SK-N-SH treated with all-trans-retinoic acid at 6 μM for 48 hours (cell line): ENCODE measurements around the gene KRT83.

Experiments
- ARNTL ChIP-seq: fragments of 450-650 bp; formaldehyde crosslinking; IDR thresholded peaks from 2 replicates; pipeline ENCODE4 v1.5.0; 2020; ENCODE audit warnings: low read depth, mild to moderate bottlenecking, moderate library complexity, borderline replicate concordance
- CSDC2 ChIP-seq: fragments of 250-450 bp; sonication (Bioruptor Pico); IDR thresholded peaks from 2 replicates; pipeline ENCODE4 v1.5.0; 2020; ENCODE audit warnings: mild to moderate bottlenecking, moderate library complexity
- ESRRG ChIP-seq: fragments of 250-450 bp; sonication (Bioruptor Pico); IDR thresholded peaks from 2 replicates; pipeline ENCODE4 v1.6.1; 2021; ENCODE audit warnings: mild to moderate bottlenecking
- GLIS3 ChIP-seq: fragments of 250-450 bp; sonication (Bioruptor Pico); IDR thresholded peaks from 2 replicates; pipeline ENCODE4 v1.5.0; 2020; ENCODE audit warnings: mild to moderate bottlenecking, moderate library complexity
- OSR1 ChIP-seq: fragments of 250-450 bp; sonication (Bioruptor Pico); IDR thresholded peaks from 2 replicates; pipeline ENCODE4 v1.8.0; 2022; ENCODE audit warnings: moderate library complexity, mild to moderate bottlenecking, inconsistent platforms
- PPARA ChIP-seq: fragments of 250-450 bp; sonication (Bioruptor Pico); IDR thresholded peaks from 2 replicates; pipeline ENCODE4 v1.5.0; 2020; ENCODE audit warnings: mild to moderate bottlenecking, borderline replicate concordance
- ZFP3 ChIP-seq: fragments of 250-450 bp; sonication (Bioruptor Pico); IDR thresholded peaks from 2 replicates; pipeline ENCODE4 v1.5.0; 2020; ENCODE audit warnings: mild to moderate bottlenecking, moderate library complexity
- ZNF565 ChIP-seq: fragments of 450-650 bp; formaldehyde crosslinking; conservative IDR thresholded peaks from 2 replicates; pipeline ENCODE4 v1.5.0; 2020; ENCODE audit warnings: low read depth, mild to moderate bottlenecking, moderate library complexity
- ZNF70 ChIP-seq: fragments of 450-650 bp; formaldehyde crosslinking; IDR thresholded peaks from 2 replicates; pipeline ENCODE4 v1.5.0; 2020; ENCODE audit warnings: mild to moderate bottlenecking, moderate library complexity
- TF ChIP-seq, protein P1 (sequence below): fragments of 250-450 bp; sonication (Bioruptor Pico); IDR thresholded peaks from 2 replicates; pipeline ENCODE4 v1.8.0; 2020; ENCODE audit warnings: mild to moderate bottlenecking, moderate library complexity, borderline replicate concordance
- TF ChIP-seq, protein P2 (sequence below): fragments of 250-450 bp; sonication (Bioruptor Pico); IDR thresholded peaks from 2 replicates; pipeline ENCODE4 v1.5.1; 2021; ENCODE audit warnings: mild to moderate bottlenecking, moderate library complexity
- TF ChIP-seq, protein P3 (sequence below): fragments of 250-450 bp; sonication (Bioruptor Pico); IDR thresholded peaks from 2 replicates; pipeline ENCODE4 v1.5.1; 2020; ENCODE audit warnings: low read depth, mild to moderate bottlenecking, moderate library complexity
- TF ChIP-seq, protein P4 (sequence below): fragments of 250-450 bp; sonication (Bioruptor Pico); IDR thresholded peaks from 2 replicates; pipeline ENCODE4 v1.8.0; 2021; ENCODE audit warnings: low read depth, mild to moderate bottlenecking, moderate library complexity, borderline replicate concordance

DNA sequence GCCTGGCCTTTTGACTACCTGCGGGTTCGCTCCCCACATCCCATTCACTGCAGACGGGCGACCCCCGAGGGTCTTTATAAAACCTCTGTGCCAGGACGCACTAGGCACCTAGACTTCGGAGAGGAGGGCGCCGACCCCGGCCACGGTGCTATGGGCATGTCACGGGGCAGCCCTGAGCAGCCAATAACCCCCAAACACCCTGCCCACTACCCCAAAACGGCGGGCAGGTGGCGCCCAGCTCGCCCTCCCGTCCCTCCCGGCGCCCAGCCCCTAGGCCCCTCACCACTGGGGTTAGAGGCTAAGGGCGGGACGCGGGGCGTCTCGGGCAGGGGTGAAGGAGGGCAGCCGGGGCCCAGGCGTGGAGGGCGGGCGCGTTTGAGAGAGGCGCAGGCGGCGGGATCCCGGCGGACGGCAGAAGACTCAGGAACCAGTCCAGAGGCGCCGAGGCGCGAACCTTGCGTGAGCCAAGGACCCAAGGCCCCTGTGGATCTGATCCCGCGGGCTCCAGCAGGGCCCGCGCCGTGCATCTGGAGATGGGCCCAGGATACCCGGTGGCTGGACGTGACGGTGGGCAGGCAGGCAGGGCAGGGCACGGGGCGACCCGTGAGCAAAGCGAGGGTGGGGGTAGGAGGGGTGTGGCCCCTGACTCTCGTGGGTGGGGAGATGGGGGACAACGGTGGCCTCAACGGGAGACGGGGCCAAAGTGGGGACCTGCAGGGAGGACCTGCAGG, 35.0 kb upstream of the KRT83 start:
- TF ChIP-seq, protein P1, sequence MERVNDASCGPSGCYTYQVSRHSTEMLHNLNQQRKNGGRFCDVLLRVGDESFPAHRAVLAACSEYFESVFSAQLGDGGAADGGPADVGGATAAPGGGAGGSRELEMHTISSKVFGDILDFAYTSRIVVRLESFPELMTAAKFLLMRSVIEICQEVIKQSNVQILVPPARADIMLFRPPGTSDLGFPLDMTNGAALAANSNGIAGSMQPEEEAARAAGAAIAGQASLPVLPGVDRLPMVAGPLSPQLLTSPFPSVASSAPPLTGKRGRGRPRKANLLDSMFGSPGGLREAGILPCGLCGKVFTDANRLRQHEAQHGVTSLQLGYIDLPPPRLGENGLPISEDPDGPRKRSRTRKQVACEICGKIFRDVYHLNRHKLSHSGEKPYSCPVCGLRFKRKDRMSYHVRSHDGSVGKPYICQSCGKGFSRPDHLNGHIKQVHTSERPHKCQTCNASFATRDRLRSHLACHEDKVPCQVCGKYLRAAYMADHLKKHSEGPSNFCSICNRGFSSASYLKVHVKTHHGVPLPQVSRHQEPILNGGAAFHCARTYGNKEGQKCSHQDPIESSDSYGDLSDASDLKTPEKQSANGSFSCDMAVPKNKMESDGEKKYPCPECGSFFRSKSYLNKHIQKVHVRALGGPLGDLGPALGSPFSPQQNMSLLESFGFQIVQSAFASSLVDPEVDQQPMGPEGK: no peak
- TF ChIP-seq, protein P2, sequence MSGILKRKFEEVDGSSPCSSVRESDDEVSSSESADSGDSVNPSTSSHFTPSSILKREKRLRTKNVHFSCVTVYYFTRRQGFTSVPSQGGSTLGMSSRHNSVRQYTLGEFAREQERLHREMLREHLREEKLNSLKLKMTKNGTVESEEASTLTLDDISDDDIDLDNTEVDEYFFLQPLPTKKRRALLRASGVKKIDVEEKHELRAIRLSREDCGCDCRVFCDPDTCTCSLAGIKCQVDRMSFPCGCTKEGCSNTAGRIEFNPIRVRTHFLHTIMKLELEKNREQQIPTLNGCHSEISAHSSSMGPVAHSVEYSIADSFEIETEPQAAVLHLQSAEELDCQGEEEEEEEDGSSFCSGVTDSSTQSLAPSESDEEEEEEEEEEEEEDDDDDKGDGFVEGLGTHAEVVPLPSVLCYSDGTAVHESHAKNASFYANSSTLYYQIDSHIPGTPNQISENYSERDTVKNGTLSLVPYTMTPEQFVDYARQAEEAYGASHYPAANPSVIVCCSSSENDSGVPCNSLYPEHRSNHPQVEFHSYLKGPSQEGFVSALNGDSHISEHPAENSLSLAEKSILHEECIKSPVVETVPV (CRISPR knock-in tag): no peak
- TF ChIP-seq ARNTL: no peak
- TF ChIP-seq ESRRG (CRISPR knock-in tag): no peak
- TF ChIP-seq, protein P3, sequence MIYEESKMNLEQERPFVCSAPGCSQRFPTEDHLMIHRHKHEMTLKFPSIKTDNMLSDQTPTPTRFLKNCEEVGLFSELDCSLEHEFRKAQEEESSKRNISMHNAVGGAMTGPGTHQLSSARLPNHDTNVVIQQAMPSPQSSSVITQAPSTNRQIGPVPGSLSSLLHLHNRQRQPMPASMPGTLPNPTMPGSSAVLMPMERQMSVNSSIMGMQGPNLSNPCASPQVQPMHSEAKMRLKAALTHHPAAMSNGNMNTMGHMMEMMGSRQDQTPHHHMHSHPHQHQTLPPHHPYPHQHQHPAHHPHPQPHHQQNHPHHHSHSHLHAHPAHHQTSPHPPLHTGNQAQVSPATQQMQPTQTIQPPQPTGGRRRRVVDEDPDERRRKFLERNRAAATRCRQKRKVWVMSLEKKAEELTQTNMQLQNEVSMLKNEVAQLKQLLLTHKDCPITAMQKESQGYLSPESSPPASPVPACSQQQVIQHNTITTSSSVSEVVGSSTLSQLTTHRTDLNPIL (CRISPR knock-in tag): no peak
- no peak for TF ChIP-seq PPARA (CRISPR knock-in tag)
- no peak for TF ChIP-seq ZNF565 (CRISPR knock-in tag)
- TF ChIP-seq, protein P4, sequence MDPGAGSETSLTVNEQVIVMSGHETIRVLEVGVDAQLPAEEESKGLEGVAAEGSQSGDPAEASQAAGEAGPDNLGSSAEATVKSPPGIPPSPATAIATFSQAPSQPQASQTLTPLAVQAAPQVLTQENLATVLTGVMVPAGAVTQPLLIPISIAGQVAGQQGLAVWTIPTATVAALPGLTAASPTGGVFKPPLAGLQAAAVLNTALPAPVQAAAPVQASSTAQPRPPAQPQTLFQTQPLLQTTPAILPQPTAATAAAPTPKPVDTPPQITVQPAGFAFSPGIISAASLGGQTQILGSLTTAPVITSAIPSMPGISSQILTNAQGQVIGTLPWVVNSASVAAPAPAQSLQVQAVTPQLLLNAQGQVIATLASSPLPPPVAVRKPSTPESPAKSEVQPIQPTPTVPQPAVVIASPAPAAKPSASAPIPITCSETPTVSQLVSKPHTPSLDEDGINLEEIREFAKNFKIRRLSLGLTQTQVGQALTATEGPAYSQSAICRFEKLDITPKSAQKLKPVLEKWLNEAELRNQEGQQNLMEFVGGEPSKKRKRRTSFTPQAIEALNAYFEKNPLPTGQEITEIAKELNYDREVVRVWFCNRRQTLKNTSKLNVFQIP (CRISPR knock-in tag): no peak
- TF ChIP-seq ZFP3 (CRISPR knock-in tag): no peak
- TF ChIP-seq OSR1 (CRISPR knock-in tag): no peak
- TF ChIP-seq CSDC2 (CRISPR knock-in tag): no peak
- TF ChIP-seq GLIS3: no peak
- TF ChIP-seq ZNF70 (CRISPR knock-in tag): no peak
